Measurements from ENCODE around the gene COX5B.
"Not testable (repeated sequence)": the region's sequence is repeated elsewhere in the genome, so short reads cannot be mapped to it uniquely, and the experiment has no call there.

Gene COX5B

GRCh38 chr2:97645695-97646629, at the start of gene COX5B:
Gene COX5B (plus strand): TSS chr2:97646062. CDS start chr2:97646087, 25 bp downstream.
- DNase-seq: peak; percentile 98

GRCh38 chr2:97596180-97596579, 49.7 kb upstream of the COX5B start:
- not testable (repeated sequence) for DNase-seq

GRCh38 chr2:97601537-97601936, 44.3 kb upstream of the COX5B start:
- not testable (repeated sequence) for DNase-seq

GRCh38 chr2:97605109-97605508, 40.8 kb upstream of the COX5B start:
- DNase-seq: not testable (repeated sequence)

- not testable (repeated sequence) for DNase-seq
These were observed 40.1 kb upstream of the COX5B start for GRCh38 chr2:97605524-97606339.

GRCh38 chr2:97608745-97609144, 37.1 kb upstream of the COX5B start:
- DNase-seq: not testable (repeated sequence)

- DNase-seq: not testable (repeated sequence)
These were observed 34.0 kb upstream of the COX5B start for GRCh38 chr2:97611895-97612294.

- DNase-seq: not testable (repeated sequence)
These were observed 30.1 kb upstream of the COX5B start for GRCh38 chr2:97615746-97616145.

- DNase-seq: no peak
These were observed 28.0 kb upstream of the COX5B start for GRCh38 chr2:97617911-97618310.

- DNase-seq: not testable (repeated sequence)
These were observed 26.7 kb upstream of the COX5B start for GRCh38 chr2:97618939-97619827.

- DNase-seq: not testable (repeated sequence)
These were observed 25.4 kb upstream of the COX5B start for GRCh38 chr2:97620492-97620891.

- not testable (repeated sequence) for DNase-seq
These were observed 22.9 kb upstream of the COX5B start for GRCh38 chr2:97622976-97623375.

- DNase-seq: not testable (repeated sequence)
These were observed 20.4 kb upstream of the COX5B start for GRCh38 chr2:97625354-97626048.

- DNase-seq: not testable (repeated sequence)
These were observed 19.8 kb upstream of the COX5B start for GRCh38 chr2:97626049-97626430.

GRCh38 chr2:97644023-97644717, 1.7 kb upstream of the COX5B start:
- DNase-seq: no peak

- no peak for DNase-seq
These were observed 659 bp upstream of the COX5B start for GRCh38 chr2:97645112-97645694.

GRCh38 chr2:97646977-97647376, 1.1 kb downstream of the COX5B start:
- DNase-seq: no peak

- DNase-seq: no peak
These were observed 5.3 kb downstream of the COX5B start for GRCh38 chr2:97651114-97651513.

GRCh38 chr2:97653473-97653872, 7.6 kb downstream of the COX5B start:
- DNase-seq: no peak

GRCh38 chr2:97653874-97654273, 8.0 kb downstream of the COX5B start:
- no peak for DNase-seq

- no peak for DNase-seq
These were observed 8.4 kb downstream of the COX5B start for GRCh38 chr2:97654309-97654708.

All from DMS79 (cell line).